ENCODE measurements around the gene MPZL3. TPM values are rescaled to one million over a fixed set of nuclear protein-coding genes. Genes with fewer than 3 reads are reported as not detected.

MPZL3 gene
- polyA plus RNA-seq, 1 of the 3 experiments (the other 2 are of a cell fraction): 0.38 TPM

DNA sequence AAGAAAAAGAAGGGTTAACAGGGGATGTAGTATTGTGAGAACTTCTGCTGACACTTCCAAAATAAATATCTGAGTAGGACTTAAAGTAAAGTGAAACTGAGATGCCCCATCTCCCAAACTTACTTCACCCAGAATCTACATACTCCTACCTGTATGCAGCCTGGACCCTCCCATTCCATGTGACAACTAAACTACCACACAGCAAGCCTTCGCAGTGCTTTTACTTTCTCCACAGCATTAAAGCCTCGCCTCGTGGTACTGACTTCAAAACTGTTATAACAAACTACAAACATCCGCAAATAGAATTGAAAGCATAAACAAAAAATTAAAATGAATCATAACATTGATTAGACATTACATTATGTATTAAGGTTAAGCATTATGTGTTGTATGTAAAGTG lies 10.9 kb upstream of the MPZL3 start:
- Histone ChIP-seq H3F3A (replicated peaks; ENCODE audit: insufficient read depth) (no peaks in the 10 kb centered on the region), H3K9me3 (no peaks in the 10 kb centered on the region), H3K4me3 (ENCODE audit: low read depth in 2 of 2, low read length in 1 of 2) (no peak overlapping the region), H3K4me1 (ENCODE audit: control insufficient read depth in 1 of 2, insufficient read depth in 2 of 2, low read depth in 1 of 2, low read length in 1 of 2) (no peaks in the 10 kb centered on the region), H3K4me2 (0 out of 2 replicates have a peak overlapping the region, but pooled peaks have one; percentile 55), H3K27ac (ENCODE audit: low read depth in 2 of 2, low read length in 1 of 2) (no peak overlapping the region), H3K9ac (no peak overlapping the region), H3K79me2 (ENCODE audit: insufficient read depth) (no peaks in the 10 kb centered on the region), H3K9me2 (no peaks in the 10 kb centered on the region), H2AFZ (ENCODE audit: low read depth) (no peak overlapping the region), H3K27me3 (ENCODE audit: insufficient read depth) (peaks cover 28% of the 10 kb centered on the region; the same call in 1 of the 2 replicates), H4K20me1 (ENCODE audit: insufficient read depth) (no peaks in the 10 kb centered on the region), H3K36me3 (replicated peaks in 1 of 2; ENCODE audit: control insufficient read depth in 1 of 2, insufficient read depth in 2 of 2, low read length in 1 of 2) (no peaks in the 10 kb centered on the region)
- TF ChIP-seq TAF1 (IDR thresholded peaks at IDR 0.05; ENCODE audit: borderline replicate concordance, low read depth, low read length) (no peak), ELF1 (IDR thresholded peaks at IDR 0.05) (no peak), CTCF (IDR thresholded peaks at IDR 0.05) (no peak), POLR2AphosphoS5 (IDR thresholded peaks at IDR 0.05; ENCODE audit: low read depth, low read length) (no peak), FOXM1 (IDR thresholded peaks at IDR 0.05; ENCODE audit: low read depth) (no peak), MEF2A (IDR thresholded peaks at IDR 0.05; ENCODE audit: borderline replicate concordance, low read depth) (no peak), RXRA (IDR thresholded peaks at IDR 0.05; ENCODE audit: borderline replicate concordance, low read depth) (no peak), RFX5 (IDR thresholded peaks at IDR 0.05; ENCODE audit: low read length) (no peak), NFIC (IDR thresholded peaks at IDR 0.05; ENCODE audit: borderline replicate concordance) (no peak), RCOR1 (IDR thresholded peaks at IDR 0.05; ENCODE audit: low read length) (no peak), USF1 (IDR thresholded peaks at IDR 0.05; ENCODE audit: borderline replicate concordance, low read depth) (no peak)
- TF ChIP-seq, protein P1, sequence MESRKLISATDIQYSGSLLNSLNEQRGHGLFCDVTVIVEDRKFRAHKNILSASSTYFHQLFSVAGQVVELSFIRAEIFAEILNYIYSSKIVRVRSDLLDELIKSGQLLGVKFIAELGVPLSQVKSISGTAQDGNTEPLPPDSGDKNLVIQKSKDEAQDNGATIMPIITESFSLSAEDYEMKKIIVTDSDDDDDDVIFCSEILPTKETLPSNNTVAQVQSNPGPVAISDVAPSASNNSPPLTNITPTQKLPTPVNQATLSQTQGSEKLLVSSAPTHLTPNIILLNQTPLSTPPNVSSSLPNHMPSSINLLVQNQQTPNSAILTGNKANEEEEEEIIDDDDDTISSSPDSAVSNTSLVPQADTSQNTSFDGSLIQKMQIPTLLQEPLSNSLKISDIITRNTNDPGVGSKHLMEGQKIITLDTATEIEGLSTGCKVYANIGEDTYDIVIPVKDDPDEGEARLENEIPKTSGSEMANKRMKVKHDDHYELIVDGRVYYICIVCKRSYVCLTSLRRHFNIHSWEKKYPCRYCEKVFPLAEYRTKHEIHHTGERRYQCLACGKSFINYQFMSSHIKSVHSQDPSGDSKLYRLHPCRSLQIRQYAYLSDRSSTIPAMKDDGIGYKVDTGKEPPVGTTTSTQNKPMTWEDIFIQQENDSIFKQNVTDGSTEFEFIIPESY (IDR thresholded peaks at IDR 0.05; ENCODE audit: borderline replicate concordance, low read depth): no peak
- DNase-seq: no peak
- CTCF ChIA-PET: interaction anchor here (0.9 to 1.4 kb wide), 2 partner anchors 42 to 64 kb away, joined by 3 to 4 read pairs; no protein-coding TSS in a partner anchor
- POLR2A ChIA-PET: no interaction called here
- WGBS (ENCODE audit: low lambda C conversion rate): 40% methylated on average over 4 of the region's 4 CpGs

DNA sequence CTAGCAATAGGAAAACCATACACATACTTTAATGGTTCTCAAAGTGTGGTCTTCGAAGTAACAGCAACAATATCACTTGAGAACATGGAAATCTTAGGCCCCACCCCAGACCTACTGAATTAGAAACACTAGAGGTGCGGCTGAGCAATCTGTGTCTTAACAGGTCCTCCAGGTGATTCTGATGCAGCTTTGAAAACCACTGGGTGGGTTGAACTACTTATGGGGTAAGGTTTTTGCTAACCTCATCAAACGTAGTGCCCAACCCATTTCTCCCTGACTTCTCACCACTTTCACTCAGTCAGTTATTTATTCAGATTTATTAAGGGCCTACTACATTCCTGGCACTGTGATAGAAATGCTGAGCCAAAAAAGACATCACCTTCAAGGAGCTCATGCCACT lies 8.2 kb upstream of the MPZL3 start:
- H4K20me1 ChIP-seq (ENCODE audit: insufficient read depth): no peaks in the 10 kb centered on the region
- H3K4me1 ChIP-seq (ENCODE audit: control insufficient read depth in 1 of 2, insufficient read depth in 2 of 2, low read depth in 1 of 2, low read length in 1 of 2): no peaks in the 10 kb centered on the region
- H3K4me2 ChIP-seq: no peak overlapping the region
- no peaks in the 10 kb centered on the region for H3F3A ChIP-seq (replicated peaks; ENCODE audit: insufficient read depth)
- no peak overlapping the region for H2AFZ ChIP-seq (ENCODE audit: low read depth)
- peaks cover 16% of the 10 kb centered on the region; the same call in 1 of the 2 replicates for H3K27me3 ChIP-seq (ENCODE audit: insufficient read depth)
- 9% methylated on average over 3 of the region's 3 CpGs for WGBS (ENCODE audit: low lambda C conversion rate)
- no peak overlapping the region for H3K4me3 ChIP-seq (ENCODE audit: low read depth in 2 of 2, low read length in 1 of 2)
- H3K36me3 ChIP-seq (replicated peaks in 1 of 2; ENCODE audit: control insufficient read depth in 1 of 2, insufficient read depth in 2 of 2, low read length in 1 of 2): no peaks in the 10 kb centered on the region
- no peak for TF ChIP-seq EZH2phosphoT487 (IDR thresholded peaks at IDR 0.05; ENCODE audit: borderline replicate concordance, low read depth)
- TF ChIP-seq MEF2A (IDR thresholded peaks at IDR 0.05; ENCODE audit: borderline replicate concordance, low read depth): no peak
- no peak for TF ChIP-seq RCOR1 (IDR thresholded peaks at IDR 0.05; ENCODE audit: low read length)
- TF ChIP-seq FOXM1 (IDR thresholded peaks at IDR 0.05; ENCODE audit: low read depth): no peak
- TF ChIP-seq, protein P2, sequence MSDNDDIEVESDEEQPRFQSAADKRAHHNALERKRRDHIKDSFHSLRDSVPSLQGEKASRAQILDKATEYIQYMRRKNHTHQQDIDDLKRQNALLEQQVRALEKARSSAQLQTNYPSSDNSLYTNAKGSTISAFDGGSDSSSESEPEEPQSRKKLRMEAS (IDR thresholded peaks at IDR 0.05; ENCODE audit: low read depth): no peak
- no peak for TF ChIP-seq USF1 (IDR thresholded peaks at IDR 0.05; ENCODE audit: borderline replicate concordance, low read depth)
- TF ChIP-seq, protein P3, sequence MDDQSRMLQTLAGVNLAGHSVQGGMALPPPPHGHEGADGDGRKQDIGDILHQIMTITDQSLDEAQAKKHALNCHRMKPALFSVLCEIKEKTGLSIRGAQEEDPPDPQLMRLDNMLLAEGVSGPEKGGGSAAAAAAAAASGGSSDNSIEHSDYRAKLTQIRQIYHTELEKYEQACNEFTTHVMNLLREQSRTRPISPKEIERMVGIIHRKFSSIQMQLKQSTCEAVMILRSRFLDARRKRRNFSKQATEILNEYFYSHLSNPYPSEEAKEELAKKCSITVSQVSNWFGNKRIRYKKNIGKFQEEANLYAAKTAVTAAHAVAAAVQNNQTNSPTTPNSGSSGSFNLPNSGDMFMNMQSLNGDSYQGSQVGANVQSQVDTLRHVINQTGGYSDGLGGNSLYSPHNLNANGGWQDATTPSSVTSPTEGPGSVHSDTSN (IDR thresholded peaks at IDR 0.05): no peak
- no peak for TF ChIP-seq ELF1 (IDR thresholded peaks at IDR 0.05)
- no peak for TF ChIP-seq FOXJ3 (CRISPR knock-in tag; IDR thresholded peaks at IDR 0.05)
- no peak for TF ChIP-seq TCF12 (IDR thresholded peaks at IDR 0.05)
- TF ChIP-seq GABPA (IDR thresholded peaks at IDR 0.05; ENCODE audit: low read depth): no peak
- TF ChIP-seq POLR2AphosphoS5 (IDR thresholded peaks at IDR 0.05; ENCODE audit: low read depth, low read length): no peak
- no peaks in the 10 kb centered on the region for H3K79me2 ChIP-seq (ENCODE audit: insufficient read depth)
- ChIA-PET CTCF (no interaction called here), POLR2A (no interaction called here)
- no peak overlapping the region for H3K27ac ChIP-seq (ENCODE audit: low read depth in 2 of 2, low read length in 1 of 2)
- H3K9me2 ChIP-seq: no peaks in the 10 kb centered on the region
- no peak for DNase-seq
- no peaks in the 10 kb centered on the region for H3K9me3 ChIP-seq
- H3K9ac ChIP-seq: no peak overlapping the region

All from SK-N-SH (cell line).